ENCODE measurements around the gene COQ2. TPM values are rescaled to one million over a fixed set of nuclear protein-coding genes. Genes with fewer than 3 reads are reported as not detected.

The COQ2 gene
- total and polyA plus RNA-seq, 8 donors: 1.8 to 10.1 (median 8.0) TPM

- Histone ChIP-seq H3K27me3 (no peaks in the 10 kb centered on the region), H3K36me3 (no peaks in the 10 kb centered on the region), H3K9me3 (no peaks in the 10 kb centered on the region), H3K4me3 (peak overlapping the region in 2 of 4 donors; percentile 2 to 25), H3K27ac (peak overlapping the region in 4 of 5 donors; percentile 8 to 80 (median 47)), H3K4me1 (peaks cover 8 to 32% (median 19%) of the 10 kb centered on the region in 4 donors)
- TF ChIP-seq CTCF (IDR thresholded peaks at IDR 0.05) (no peak), POLR2A (IDR thresholded peaks at IDR 0.05) (no peak), POLR2AphosphoS5 (IDR thresholded peaks at IDR 0.05) (no peak), EP300 (IDR thresholded peaks at IDR 0.05) (no peak)
- 55 to 59% (median 56%) methylated on average over 16 of the region's 16 CpGs for WGBS, 5 donors
- DNase-seq: peak; percentile 33 to 46
- intact Hi-C loops (cut with DNase I; ENCODE audit: low total_unique reads): no loop called here
Observed at GRCh38 chr4:83219344-83220331, 65.0 kb downstream of the COQ2 start.

- Histone ChIP-seq H3K36me3 (no peaks in the 10 kb centered on the region), H3K4me1 (peaks cover 8 to 32% (median 19%) of the 10 kb centered on the region in 4 donors), H3K27ac (peak overlapping the region in 4 of 5 donors; percentile 13 to 80 (median 64)), H3K9me3 (no peaks in the 10 kb centered on the region), H3K27me3 (no peaks in the 10 kb centered on the region), H3K4me3 (no peak overlapping the region)
- intact Hi-C loops (cut with DNase I; ENCODE audit: low total_unique reads): no loop called here
- DNase-seq: peak; percentile 35 to 80
- 46 to 56% (median 50%) methylated on average over 8 of the region's 8 CpGs for WGBS, 5 donors
- TF ChIP-seq POLR2A (IDR thresholded peaks at IDR 0.05): no peak
- TF ChIP-seq CTCF (IDR thresholded peaks at IDR 0.05): no peak
- no peak for TF ChIP-seq EP300 (IDR thresholded peaks at IDR 0.05)
- no peak for TF ChIP-seq POLR2AphosphoS5 (IDR thresholded peaks at IDR 0.05)
Observed at GRCh38 chr4:83217721-83218522, 66.7 kb downstream of the COQ2 start.

GRCh38 chr4:83216959-83217683, 67.5 kb downstream of the COQ2 start:
- Histone ChIP-seq H3K9me3 (no peaks in the 10 kb centered on the region), H3K4me3 (no peak overlapping the region), H3K4me1 (peaks cover 8 to 34% (median 19%) of the 10 kb centered on the region in 4 donors), H3K36me3 (no peaks in the 10 kb centered on the region), H3K27me3 (no peaks in the 10 kb centered on the region), H3K27ac (peak overlapping the region in 3 of 5 donors; percentile 52 to 80 (median 76))
- DNase-seq: no peak
- no peak for TF ChIP-seq CTCF (IDR thresholded peaks at IDR 0.05)
- no peak for TF ChIP-seq POLR2A (IDR thresholded peaks at IDR 0.05)
- TF ChIP-seq EP300 (IDR thresholded peaks at IDR 0.05): no peak
- TF ChIP-seq POLR2AphosphoS5 (IDR thresholded peaks at IDR 0.05): no peak
- intact Hi-C loops (cut with DNase I; ENCODE audit: low total_unique reads): no loop called here
- 90 to 95% (median 91%) methylated on average over 9 to 10 of the region's 10 CpGs for WGBS, 5 donors

GRCh38 chr4:83214079-83214478, 70.5 kb downstream of the COQ2 start:
- H3K27me3 ChIP-seq: no peaks in the 10 kb centered on the region
- no peak for DNase-seq
- TF ChIP-seq POLR2A (IDR thresholded peaks at IDR 0.05): no peak
- no peak for TF ChIP-seq POLR2AphosphoS5 (IDR thresholded peaks at IDR 0.05)
- TF ChIP-seq CTCF (IDR thresholded peaks at IDR 0.05): no peak
- TF ChIP-seq EP300 (IDR thresholded peaks at IDR 0.05): no peak
- intact Hi-C loops (cut with DNase I; ENCODE audit: low total_unique reads): no loop called here
- H3K27ac ChIP-seq: no peak overlapping the region
- no peak overlapping the region for H3K4me3 ChIP-seq
- H3K36me3 ChIP-seq: no peaks in the 10 kb centered on the region
- H3K9me3 ChIP-seq: no peaks in the 10 kb centered on the region
- H3K4me1 ChIP-seq: peaks cover 8 to 32% (median 16%) of the 10 kb centered on the region in 4 donors

All from stomach (tissue), 9 donors.